Trophoblast cell (in vitro differentiated cells and primary cell): ENCODE results near the gene RNF130.

ENCODE experiments used
- DNase-seq, 2 donors: peaks; one replicate each; pipeline ENCODE4 v3.0.0-alpha.2; 2016
- H2AFZ ChIP-seq: 2 replicates; pipeline ENCODE4 v1.6.1; 2013; ENCODE audit warnings: low read length, moderate library complexity, mild to moderate bottlenecking; ENCODE audit not compliant: insufficient read depth, poor library complexity
- H2AK5ac ChIP-seq: 2 replicates; pipeline ENCODE4 v1.6.1; 2013; ENCODE audit warnings: mild to moderate bottlenecking, low read length
- H2BK120ac ChIP-seq: 2 replicates; pipeline ENCODE4 v1.6.1; 2013; ENCODE audit warnings: low read length, mild to moderate bottlenecking, moderate library complexity; ENCODE audit not compliant: insufficient read depth, poor library complexity
- H2BK12ac ChIP-seq: 2 replicates; pipeline ENCODE4 v1.6.1; 2013; ENCODE audit warnings: mild to moderate bottlenecking, low read length, moderate library complexity
- H2BK5ac ChIP-seq: 2 replicates; pipeline ENCODE4 v1.6.1; 2013; ENCODE audit warnings: low read length, low read depth, moderate library complexity, mild to moderate bottlenecking; ENCODE audit not compliant: poor library complexity
- H3K14ac ChIP-seq: 2 replicates; pipeline ENCODE4 v1.6.1; 2013; ENCODE audit warnings: mild to moderate bottlenecking, low read length
- H3K18ac ChIP-seq: 2 replicates; pipeline ENCODE4 v1.6.1; 2013; ENCODE audit warnings: mild to moderate bottlenecking, low read length
- H3K23ac ChIP-seq: 2 replicates; pipeline ENCODE4 v1.6.1; 2013; ENCODE audit warnings: low read length
- H3K27ac ChIP-seq: 2 replicates; pipeline ENCODE4 v1.5.1; 2013; ENCODE audit warnings: low read depth, mild to moderate bottlenecking, inconsistent platforms, low read length, moderate library complexity
- H3K27me3 ChIP-seq: 2 replicates; pipeline ENCODE4 v1.6.1; 2013; ENCODE audit warnings: inconsistent platforms, mild to moderate bottlenecking, low read length, moderate library complexity; ENCODE audit not compliant: insufficient read depth
- H3K36me3 ChIP-seq, 2 experiments: 1 replicate in 1 of 2; 2 replicates in 1 of 2; pipeline ENCODE4 v1.6.1; 2013; ENCODE audit warnings: low read length in 2 of 2, mild to moderate bottlenecking in 2 of 2, moderate library complexity in 1 of 2; ENCODE audit not compliant: insufficient read depth in 2 of 2, control insufficient read depth in 1 of 2
- H3K4ac ChIP-seq: 2 replicates; pipeline ENCODE4 v1.6.1; 2013; ENCODE audit warnings: low read depth, mild to moderate bottlenecking, low read length, moderate library complexity
- H3K4me1 ChIP-seq, 2 experiments: 1 replicate in 1 of 2; 2 replicates in 1 of 2; pipeline ENCODE4 v1.6.1; 2013; ENCODE audit warnings: low read length in 2 of 2, mild to moderate bottlenecking in 2 of 2, moderate library complexity in 1 of 2; ENCODE audit not compliant: insufficient read depth in 2 of 2, control insufficient read depth in 1 of 2
- H3K4me2 ChIP-seq: 2 replicates; pipeline ENCODE4 v1.6.1; 2013; ENCODE audit warnings: inconsistent platforms, mild to moderate bottlenecking, low read length, moderate library complexity
- H3K4me3 ChIP-seq: 2 replicates; pipeline ENCODE4 v1.5.1; 2013; ENCODE audit warnings: mild to moderate bottlenecking, low read depth, low read length, inconsistent platforms
- H3K79me1 ChIP-seq: one replicate; pipeline ENCODE4 v1.6.1; 2013; ENCODE audit warnings: low read length
- H3K79me2 ChIP-seq: 2 replicates; pipeline ENCODE4 v1.6.1; 2013; ENCODE audit warnings: low read length, mild to moderate bottlenecking; ENCODE audit not compliant: control insufficient read depth, insufficient read depth, poor library complexity
- H3K9ac ChIP-seq: 2 replicates; pipeline ENCODE4 v1.6.1; 2013; ENCODE audit warnings: mild to moderate bottlenecking, low read length
- H3K9me3 ChIP-seq: 2 replicates; pipeline ENCODE4 v1.6.1; 2013; ENCODE audit warnings: low read depth, mild to moderate bottlenecking, control low read depth, inconsistent platforms, low read length; ENCODE audit not compliant: insufficient read depth
- H4K12ac ChIP-seq: 2 replicates; pipeline ENCODE4 v1.6.1; 2013; ENCODE audit warnings: low read depth, mild to moderate bottlenecking, low read length, moderate library complexity
- H4K8ac ChIP-seq: 2 replicates; pipeline ENCODE4 v1.6.1; 2013; ENCODE audit warnings: low read depth, mild to moderate bottlenecking, low read length, moderate library complexity
- H4K91ac ChIP-seq: one replicate; pipeline ENCODE4 v1.6.1; 2013; ENCODE audit warnings: low read depth, mild to moderate bottlenecking, low read length, moderate library complexity
- WGBS: extraction: QIAGEN DNeasy Blood & Tissue Kit; methylation state at CpG from one replicate; pipeline ENCODE4 v1.1.7; 2013; ENCODE audit warnings: missing lambda C conversion rate; ENCODE audit not compliant: insufficient read length, insufficient coverage; ENCODE audit errors: extremely low coverage; 5-methylcytosine and 5-hydroxymethylcytosine counted together

Gene RNF130

DNA sequence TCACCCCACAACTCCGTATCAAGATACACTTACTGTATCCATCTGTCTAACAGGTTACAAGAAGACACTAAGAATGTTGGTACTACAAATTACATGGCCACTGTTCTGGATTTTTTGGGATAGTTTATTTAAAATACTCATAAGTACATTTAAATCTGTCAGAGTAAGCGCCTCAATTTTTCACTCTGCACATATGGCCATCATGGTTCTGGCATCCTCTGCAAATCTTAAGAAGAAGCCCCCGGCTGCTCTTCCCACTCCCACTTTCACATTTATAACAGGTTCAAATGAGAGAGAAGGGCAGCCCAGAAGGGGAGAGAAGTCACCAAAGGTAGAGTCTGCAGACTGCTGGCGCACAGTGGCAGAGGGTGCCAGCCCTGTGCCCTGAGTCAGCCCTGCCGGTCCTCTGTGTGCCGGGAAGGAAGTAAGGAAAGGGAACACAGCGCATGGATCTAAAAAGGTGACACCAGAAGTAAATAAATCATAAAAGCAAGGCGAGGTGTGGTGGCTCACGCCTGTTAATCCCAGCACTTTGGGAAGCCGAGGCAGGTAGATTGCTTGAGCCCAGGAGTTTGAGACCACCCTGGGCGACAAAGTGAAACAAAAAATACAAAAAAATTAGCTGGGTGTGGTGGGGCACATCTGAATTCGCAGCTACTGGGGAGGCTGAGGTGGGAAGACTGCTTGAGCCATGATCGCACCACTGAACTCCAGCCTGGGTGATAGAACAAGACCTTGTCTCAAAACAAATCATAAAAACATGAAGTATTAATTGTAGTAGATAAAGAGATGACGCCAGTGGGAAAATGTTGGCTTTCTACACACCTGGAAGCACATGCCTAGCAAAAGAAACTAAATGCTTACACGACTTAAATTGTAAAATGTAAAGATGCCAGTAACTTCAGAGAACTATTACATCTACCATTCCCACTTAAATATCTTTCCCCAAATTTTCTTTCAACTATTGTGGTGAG is 30.0 kb downstream of the RNF130 start:
- no peak overlapping the region for H3K18ac ChIP-seq
- WGBS: no CpG with 5 or more reads among the region's 15 CpGs
- H3K9me3 ChIP-seq: peaks cover 7% of the 10 kb centered on the region
- no peaks in the 10 kb centered on the region for H3K79me1 ChIP-seq
- no peaks in the 10 kb centered on the region for H3K79me2 ChIP-seq
- no peak overlapping the region for H3K27ac ChIP-seq
- no peak overlapping the region for H3K14ac ChIP-seq
- no peak for DNase-seq
- peaks cover 2 to 9% of the 10 kb centered on the region in 2 experiments for H3K36me3 ChIP-seq
- H3K23ac ChIP-seq: no peak overlapping the region
- H4K91ac ChIP-seq: no peak overlapping the region
- no peak overlapping the region for H3K9ac ChIP-seq
- no peak overlapping the region for H4K8ac ChIP-seq
- no peak overlapping the region for H2AFZ ChIP-seq
- no peak overlapping the region for H3K4ac ChIP-seq
- no peak overlapping the region for H2AK5ac ChIP-seq
- H3K4me3 ChIP-seq: no peak overlapping the region
- no peaks in the 10 kb centered on the region for H3K27me3 ChIP-seq
- no peak overlapping the region for H3K4me2 ChIP-seq
- H2BK5ac ChIP-seq: no peak overlapping the region
- H4K12ac ChIP-seq: no peak overlapping the region
- H3K4me1 ChIP-seq: no peaks in the 10 kb centered on the region
- no peak overlapping the region for H2BK120ac ChIP-seq
- no peak overlapping the region for H2BK12ac ChIP-seq

DNA sequence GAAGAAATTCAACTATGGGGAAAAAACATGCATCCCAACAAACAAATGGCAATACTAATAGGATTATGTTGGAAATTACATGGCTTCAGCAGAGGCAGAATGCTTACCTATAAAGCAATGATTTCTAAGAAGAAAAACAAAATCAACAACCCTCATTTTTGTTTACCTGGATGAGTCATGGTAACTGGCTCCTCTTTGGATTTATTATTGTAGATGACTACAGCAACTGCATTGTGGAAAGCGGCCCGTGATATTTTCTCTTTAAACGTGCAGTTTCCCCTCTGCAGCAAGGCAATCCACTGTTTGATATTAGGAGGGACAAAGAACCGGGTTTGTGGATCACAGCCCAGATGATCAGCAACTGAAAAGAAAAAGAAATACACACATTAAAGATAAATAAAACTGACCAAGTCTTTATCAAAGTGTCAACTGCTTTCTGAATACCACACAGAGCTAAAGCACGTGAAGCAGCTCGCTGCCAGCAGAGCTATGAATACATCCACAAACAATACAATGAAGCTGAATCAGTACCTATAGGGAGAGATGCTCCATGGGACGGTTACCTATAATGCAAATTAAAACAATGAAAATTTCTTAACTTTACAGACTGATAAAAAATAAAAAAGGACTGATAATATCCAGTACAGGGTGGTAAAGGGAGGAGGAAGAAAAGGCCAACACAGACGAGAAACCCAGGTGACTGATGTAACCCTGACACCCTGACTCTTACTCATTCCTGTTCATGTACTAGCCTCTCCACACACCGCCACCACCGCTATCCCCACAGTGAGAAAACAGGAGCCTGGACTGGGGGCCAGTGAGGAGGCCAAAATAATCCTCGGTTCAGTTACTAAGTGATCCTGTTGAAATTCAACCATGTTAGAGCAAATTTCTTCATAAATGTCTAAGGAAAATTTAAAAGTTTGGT is 31.0 kb downstream of the RNF130 start:
- no peak overlapping the region for H2BK5ac ChIP-seq
- no peak overlapping the region for H3K4me3 ChIP-seq
- H3K27me3 ChIP-seq: no peaks in the 10 kb centered on the region
- no peaks in the 10 kb centered on the region for H3K4me1 ChIP-seq
- H4K12ac ChIP-seq: no peak overlapping the region
- no peak for DNase-seq
- no peak overlapping the region for H3K4me2 ChIP-seq
- no peaks in the 10 kb centered on the region for H3K9me3 ChIP-seq
- H4K8ac ChIP-seq: no peak overlapping the region
- no peak overlapping the region for H3K18ac ChIP-seq
- H3K14ac ChIP-seq: no peak overlapping the region
- H2BK12ac ChIP-seq: no peak overlapping the region
- no peak overlapping the region for H2AK5ac ChIP-seq
- H3K79me1 ChIP-seq: no peaks in the 10 kb centered on the region
- no peak overlapping the region for H4K91ac ChIP-seq
- peaks cover 2 to 7% of the 10 kb centered on the region in 2 experiments for H3K36me3 ChIP-seq
- no peaks in the 10 kb centered on the region for H3K79me2 ChIP-seq
- no peak overlapping the region for H3K23ac ChIP-seq
- H3K27ac ChIP-seq: no peak overlapping the region
- H3K9ac ChIP-seq: no peak overlapping the region
- no CpG with 5 or more reads among the region's 11 CpGs for WGBS
- no peak overlapping the region for H2AFZ ChIP-seq
- H2BK120ac ChIP-seq: no peak overlapping the region
- H3K4ac ChIP-seq: no peak overlapping the region

DNA sequence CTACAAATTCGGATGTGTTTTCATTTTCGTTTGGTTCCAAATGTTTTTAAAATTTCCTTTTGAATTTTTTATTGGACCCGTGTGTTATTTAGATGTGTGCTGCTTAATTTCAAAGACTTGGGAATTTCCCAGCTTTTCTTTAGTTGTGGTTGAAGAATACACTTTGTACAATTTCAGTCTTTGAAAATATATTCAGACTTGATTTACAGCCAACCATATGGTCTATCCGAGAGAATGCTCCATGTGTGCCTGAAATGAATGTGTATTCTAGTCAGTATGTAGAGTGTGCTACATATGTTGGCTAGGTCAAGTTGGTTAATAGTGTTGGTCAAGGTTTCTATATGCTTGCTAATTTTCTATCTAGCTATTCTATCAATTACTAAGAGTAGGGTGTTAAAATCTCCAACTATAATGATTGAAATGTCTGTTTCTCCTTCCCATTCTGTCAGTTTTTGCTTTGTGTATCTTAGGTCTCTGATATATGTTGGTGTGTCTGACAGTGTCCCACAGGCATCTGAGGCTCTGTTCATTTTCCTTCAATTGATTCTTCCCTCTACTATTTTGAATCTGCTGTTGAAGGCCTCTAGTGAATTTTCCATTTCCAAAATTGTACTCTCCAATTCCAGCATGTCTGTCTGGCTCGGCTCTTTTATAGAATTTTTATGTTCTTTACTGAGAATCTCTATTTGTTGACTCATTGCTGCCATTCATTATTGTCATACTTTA is 36.2 kb downstream of the RNF130 start:
- Histone ChIP-seq H2AK5ac (no peak overlapping the region), H3K4me2 (no peak overlapping the region), H3K4me3 (no peak overlapping the region), H4K91ac (no peak overlapping the region), H3K9me3 (no peaks in the 10 kb centered on the region), H4K8ac (no peak overlapping the region), H3K4me1 (no peaks in the 10 kb centered on the region), H2BK5ac (no peak overlapping the region), H2BK12ac (no peak overlapping the region), H3K79me2 (no peaks in the 10 kb centered on the region), H3K23ac (no peak overlapping the region), H3K4ac (no peak overlapping the region), H2AFZ (no peak overlapping the region), H3K9ac (no peak overlapping the region), H3K36me3 (peaks cover 4 to 7% of the 10 kb centered on the region in 2 experiments), H3K27me3 (no peaks in the 10 kb centered on the region), H2BK120ac (no peak overlapping the region), H4K12ac (no peak overlapping the region), H3K27ac (no peak overlapping the region), H3K14ac (no peak overlapping the region), H3K18ac (no peak overlapping the region), H3K79me1 (no peaks in the 10 kb centered on the region)
- WGBS: no CpG with 5 or more reads among the region's 5 CpGs
- DNase-seq: no peak

DNA sequence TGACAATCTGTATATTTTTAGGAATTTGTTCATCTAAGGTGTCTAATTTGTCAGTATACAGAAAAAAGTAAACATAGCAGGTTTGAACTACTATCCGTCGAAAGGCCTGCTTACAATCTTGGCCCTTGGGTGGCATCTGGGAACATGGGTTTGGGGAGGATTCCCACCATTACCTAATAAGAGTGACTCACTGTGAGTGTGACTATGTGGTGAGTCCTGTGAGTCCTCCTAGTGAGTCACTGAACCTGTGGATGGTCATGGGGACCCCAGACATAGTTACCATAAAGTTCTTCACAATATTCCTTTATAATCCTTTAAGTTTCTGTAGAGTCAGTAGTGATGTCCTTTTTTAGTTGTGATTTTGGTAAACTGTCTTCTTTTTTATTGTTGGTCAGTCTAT is 37.0 kb downstream of the RNF130 start:
- Histone ChIP-seq H3K9ac (no peak overlapping the region), H2AFZ (no peak overlapping the region), H3K36me3 (peaks cover 4 to 7% of the 10 kb centered on the region in 2 experiments), H3K79me2 (no peaks in the 10 kb centered on the region), H3K27me3 (no peaks in the 10 kb centered on the region), H3K4me3 (no peak overlapping the region), H3K4me2 (no peak overlapping the region), H4K91ac (no peak overlapping the region), H3K18ac (no peak overlapping the region), H4K8ac (no peak overlapping the region), H2AK5ac (no peak overlapping the region), H3K79me1 (no peaks in the 10 kb centered on the region), H2BK12ac (no peak overlapping the region), H3K14ac (no peak overlapping the region), H3K23ac (no peak overlapping the region), H2BK5ac (no peak overlapping the region), H4K12ac (no peak overlapping the region), H3K9me3 (no peaks in the 10 kb centered on the region), H3K27ac (no peak overlapping the region), H3K4me1 (no peaks in the 10 kb centered on the region), H2BK120ac (no peak overlapping the region), H3K4ac (no peak overlapping the region)
- DNase-seq: peak in 1 of 2 donors; percentile 5
- WGBS: no CpG with 5 or more reads among the region's 2 CpGs
